Measurements from ENCODE around the gene C20orf173. TPM values are rescaled to one million over a fixed set of nuclear protein-coding genes. Genes with fewer than 3 reads are reported as not detected.
"Not testable (repeated sequence)": the region's sequence is repeated elsewhere in the genome, so short reads cannot be mapped to it uniquely, and the experiment has no call there.

The C20orf173 gene
- total and polyA plus RNA-seq, 12 donors: not detected

- ATAC-seq (no peak), DNase-seq (no peak)
- Histone ChIP-seq H3K4me3 (no peak overlapping the region), H3K4me1 (no peaks in the 10 kb centered on the region), H3K36me3 (no peaks in the 10 kb centered on the region), H3K9me3 (no peaks in the 10 kb centered on the region), H3K27me3 (no peaks in the 10 kb centered on the region), H3K27ac (no peak overlapping the region)
- intact Hi-C loops (cut with DNase I): no loop called here
- WGBS, 2 donors: 77 to 82% methylated on average over 12 of the region's 12 CpGs
- no peak for TF ChIP-seq CTCF (IDR thresholded peaks at IDR 0.05)
Observed at GRCh38 chr20:35527122-35527769, 2.2 kb downstream of the C20orf173 start.

GRCh38 chr20:35525639-35526038 lies 3.8 kb downstream of the C20orf173 start:
- H3K36me3 ChIP-seq: no peaks in the 10 kb centered on the region
- ATAC-seq (no peak), DNase-seq (no peak)
- H3K9me3 ChIP-seq: no peaks in the 10 kb centered on the region
- H3K27me3 ChIP-seq: no peaks in the 10 kb centered on the region
- H3K4me1 ChIP-seq: no peaks in the 10 kb centered on the region
- H3K27ac ChIP-seq: no peak overlapping the region
- TF ChIP-seq CTCF (IDR thresholded peaks at IDR 0.05): no peak
- no peak overlapping the region for H3K4me3 ChIP-seq
- WGBS, 2 donors: 100% methylated on average over 1 of the region's 1 CpG
- intact Hi-C loops (cut with DNase I): no loop called here

GRCh38 chr20:35523298-35523888 lies 6.1 kb downstream of the C20orf173 start:
- Histone ChIP-seq H3K9me3 (no peaks in the 10 kb centered on the region), H3K27me3 (no peaks in the 10 kb centered on the region), H3K27ac (no peak overlapping the region), H3K36me3 (no peaks in the 10 kb centered on the region), H3K4me1 (no peaks in the 10 kb centered on the region), H3K4me3 (no peak overlapping the region)
- ATAC-seq (no peak), DNase-seq (no peak)
- intact Hi-C loops (cut with DNase I): no loop called here
- peak in 7 of 9 donors; percentile 35 to 51 (median 39) for TF ChIP-seq CTCF (IDR thresholded peaks at IDR 0.05)
- 69 to 74% methylated on average over 6 of the region's 6 CpGs for WGBS, 2 donors

GRCh38 chr20:35518955-35519354 lies 10.5 kb downstream of the C20orf173 start:
- no peak for TF ChIP-seq CTCF (IDR thresholded peaks at IDR 0.05)
- Histone ChIP-seq H3K27me3 (no peaks in the 10 kb centered on the region), H3K4me3 (no peak overlapping the region), H3K36me3 (peaks cover 0 to 4% (median 0%) of the 10 kb centered on the region in 9 donors), H3K4me1 (peaks cover 0 to 8% (median 0%) of the 10 kb centered on the region in 9 donors), H3K27ac (no peak overlapping the region), H3K9me3 (no peaks in the 10 kb centered on the region)
- ATAC-seq: no peak
- 87 to 93% methylated on average over 9 of the region's 9 CpGs for WGBS, 2 donors
- intact Hi-C loops (cut with DNase I): loop anchor here in 2 of 10 donors (10.0 kb wide), 1 partner anchor 366 kb away; no protein-coding TSS in a partner anchor
- DNase-seq: no peak

GRCh38 chr20:35517767-35518166 lies 11.7 kb downstream of the C20orf173 start:
- H3K4me1 ChIP-seq, H3K4me3 ChIP-seq, ATAC-seq, H3K27ac ChIP-seq, H3K9me3 ChIP-seq, H3K27me3 ChIP-seq, DNase-seq: not testable (repeated sequence)
- intact Hi-C loops (cut with DNase I): loop anchor here in 2 of 10 donors (10.0 kb wide), 1 partner anchor 367 kb away; no protein-coding TSS in a partner anchor
- H3K36me3 ChIP-seq: peaks cover 0 to 15% (median 0%) of the 10 kb centered on the region in 9 donors
- 93 to 94% methylated on average over 5 of the region's 5 CpGs for WGBS, 2 donors
